ENCODE measurements around the gene KCNQ1. TPM values are rescaled to one million over a fixed set of nuclear protein-coding genes. Genes with fewer than 3 reads are reported as not detected.

KCNQ1 gene
- total RNA-seq, 2 donors from 2014 or later: 4.4 to 25.3 TPM

DNA sequence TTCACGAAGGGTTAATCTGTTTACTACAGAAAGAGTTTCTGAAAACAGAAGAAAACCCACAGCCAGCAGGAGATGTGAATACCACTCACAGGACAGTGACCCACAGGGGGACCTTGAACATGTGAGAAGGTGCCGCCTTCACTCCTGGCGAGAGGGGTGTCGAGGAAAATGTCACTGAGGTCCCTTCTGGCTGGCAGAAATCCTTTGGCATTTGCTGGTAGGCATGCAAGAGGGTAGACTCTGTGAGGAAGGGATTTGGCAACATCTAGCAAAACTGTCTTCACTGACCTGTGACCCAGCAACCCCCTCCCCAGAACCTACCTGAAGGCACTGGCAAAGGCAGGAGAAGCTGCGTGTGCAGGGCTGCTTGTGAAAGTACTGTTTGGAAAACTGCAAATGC is 8.6 kb downstream of the KCNQ1 start:
- no peaks in the 10 kb centered on the region for H3K9me3 ChIP-seq
- no peaks in the 10 kb centered on the region for H3K27me3 ChIP-seq (replicated peaks; ENCODE audit: insufficient read depth)
- H3K27ac ChIP-seq: no peak overlapping the region
- no peaks in the 10 kb centered on the region for H3K4me1 ChIP-seq (ENCODE audit: control insufficient read depth in 1 of 2, low read depth in 2 of 2)
- no peaks in the 10 kb centered on the region for H3K36me3 ChIP-seq
- no peak overlapping the region for H3K4me3 ChIP-seq
- no peak for ATAC-seq (ENCODE audit: insufficient number of reproducible peaks, low FRiP score, low read depth)
- TF ChIP-seq, protein P1, sequence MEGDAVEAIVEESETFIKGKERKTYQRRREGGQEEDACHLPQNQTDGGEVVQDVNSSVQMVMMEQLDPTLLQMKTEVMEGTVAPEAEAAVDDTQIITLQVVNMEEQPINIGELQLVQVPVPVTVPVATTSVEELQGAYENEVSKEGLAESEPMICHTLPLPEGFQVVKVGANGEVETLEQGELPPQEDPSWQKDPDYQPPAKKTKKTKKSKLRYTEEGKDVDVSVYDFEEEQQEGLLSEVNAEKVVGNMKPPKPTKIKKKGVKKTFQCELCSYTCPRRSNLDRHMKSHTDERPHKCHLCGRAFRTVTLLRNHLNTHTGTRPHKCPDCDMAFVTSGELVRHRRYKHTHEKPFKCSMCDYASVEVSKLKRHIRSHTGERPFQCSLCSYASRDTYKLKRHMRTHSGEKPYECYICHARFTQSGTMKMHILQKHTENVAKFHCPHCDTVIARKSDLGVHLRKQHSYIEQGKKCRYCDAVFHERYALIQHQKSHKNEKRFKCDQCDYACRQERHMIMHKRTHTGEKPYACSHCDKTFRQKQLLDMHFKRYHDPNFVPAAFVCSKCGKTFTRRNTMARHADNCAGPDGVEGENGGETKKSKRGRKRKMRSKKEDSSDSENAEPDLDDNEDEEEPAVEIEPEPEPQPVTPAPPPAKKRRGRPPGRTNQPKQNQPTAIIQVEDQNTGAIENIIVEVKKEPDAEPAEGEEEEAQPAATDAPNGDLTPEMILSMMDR (IDR thresholded peaks at IDR 0.05): no peak
- no peak for DNase-seq (ENCODE audit: low spot score)

DNA sequence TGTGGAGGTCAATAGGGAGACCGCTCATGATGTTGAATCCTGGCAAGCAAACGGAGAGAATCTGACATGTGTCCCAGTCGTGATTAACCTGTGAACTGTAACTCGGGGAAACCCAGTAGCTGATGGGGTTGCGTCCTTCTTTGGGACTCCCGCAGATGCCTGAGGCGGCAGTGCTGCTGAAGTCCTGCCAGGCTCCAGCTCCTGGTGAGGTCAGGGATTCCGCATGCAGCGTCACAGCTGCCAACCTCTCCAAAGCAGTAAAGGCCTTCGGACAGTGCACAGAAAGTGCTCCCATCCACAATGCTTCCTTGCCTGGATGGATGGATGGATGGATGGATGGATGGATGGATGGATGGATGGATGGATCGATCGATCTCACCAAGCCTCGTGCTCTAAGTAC is 13.5 kb downstream of the KCNQ1 start:
- Histone ChIP-seq H3K9me3 (no peaks in the 10 kb centered on the region), H3K27ac (no peak overlapping the region), H3K4me1 (ENCODE audit: control insufficient read depth in 1 of 2, low read depth in 2 of 2) (no peaks in the 10 kb centered on the region), H3K4me3 (no peak overlapping the region), H3K36me3 (no peaks in the 10 kb centered on the region), H3K27me3 (replicated peaks; ENCODE audit: insufficient read depth) (no peaks in the 10 kb centered on the region)
- DNase-seq (ENCODE audit: low spot score) (no peak), ATAC-seq (ENCODE audit: insufficient number of reproducible peaks, low FRiP score, low read depth) (no peak)
- TF ChIP-seq, protein P1 (IDR thresholded peaks at IDR 0.05): no peak

DNA sequence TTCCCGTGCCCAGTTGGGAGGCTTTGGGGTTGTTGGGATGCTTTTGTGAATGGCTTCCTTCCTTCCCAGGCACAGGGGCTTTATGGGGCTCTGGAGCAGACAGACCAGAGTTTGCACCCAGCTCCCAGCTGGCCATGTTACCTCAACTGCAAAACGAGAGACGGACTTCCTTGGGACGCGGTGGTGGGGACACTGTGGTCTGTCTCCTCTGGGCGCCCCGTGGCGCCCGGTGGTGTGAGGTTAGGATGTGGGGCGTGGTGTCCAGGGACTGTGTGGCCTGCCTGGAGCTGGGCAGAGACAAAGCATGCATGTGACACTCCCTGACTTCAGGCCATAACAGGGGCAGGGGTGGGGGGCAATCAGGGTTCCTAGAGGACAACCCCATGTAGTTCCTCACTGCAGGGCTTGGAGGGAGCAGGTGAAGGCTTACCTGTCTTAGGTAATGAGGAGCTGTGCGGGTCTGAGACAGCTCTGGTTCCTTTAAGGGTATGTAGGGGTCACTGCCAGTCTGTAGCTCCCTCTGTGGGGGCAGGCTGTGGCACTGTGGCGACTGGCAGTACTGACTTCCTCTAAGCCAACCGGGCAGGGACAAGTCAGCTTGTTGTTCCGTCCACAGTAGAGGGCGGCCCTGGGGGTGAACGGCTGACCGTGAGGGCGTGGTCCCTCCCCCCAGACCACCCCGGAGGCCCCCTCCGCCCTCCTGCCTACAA is 14.4 kb downstream of the KCNQ1 start:
- Histone ChIP-seq H3K36me3 (no peaks in the 10 kb centered on the region), H3K27me3 (replicated peaks; ENCODE audit: insufficient read depth) (no peaks in the 10 kb centered on the region), H3K4me3 (no peak overlapping the region), H3K27ac (no peak overlapping the region), H3K4me1 (ENCODE audit: control insufficient read depth in 1 of 2, low read depth in 2 of 2) (no peaks in the 10 kb centered on the region), H3K9me3 (no peaks in the 10 kb centered on the region)
- no peak for ATAC-seq (ENCODE audit: insufficient number of reproducible peaks, low FRiP score, low read depth)
- no peak for DNase-seq (ENCODE audit: low spot score)
- TF ChIP-seq, protein P1 (IDR thresholded peaks at IDR 0.05): no peak

DNA sequence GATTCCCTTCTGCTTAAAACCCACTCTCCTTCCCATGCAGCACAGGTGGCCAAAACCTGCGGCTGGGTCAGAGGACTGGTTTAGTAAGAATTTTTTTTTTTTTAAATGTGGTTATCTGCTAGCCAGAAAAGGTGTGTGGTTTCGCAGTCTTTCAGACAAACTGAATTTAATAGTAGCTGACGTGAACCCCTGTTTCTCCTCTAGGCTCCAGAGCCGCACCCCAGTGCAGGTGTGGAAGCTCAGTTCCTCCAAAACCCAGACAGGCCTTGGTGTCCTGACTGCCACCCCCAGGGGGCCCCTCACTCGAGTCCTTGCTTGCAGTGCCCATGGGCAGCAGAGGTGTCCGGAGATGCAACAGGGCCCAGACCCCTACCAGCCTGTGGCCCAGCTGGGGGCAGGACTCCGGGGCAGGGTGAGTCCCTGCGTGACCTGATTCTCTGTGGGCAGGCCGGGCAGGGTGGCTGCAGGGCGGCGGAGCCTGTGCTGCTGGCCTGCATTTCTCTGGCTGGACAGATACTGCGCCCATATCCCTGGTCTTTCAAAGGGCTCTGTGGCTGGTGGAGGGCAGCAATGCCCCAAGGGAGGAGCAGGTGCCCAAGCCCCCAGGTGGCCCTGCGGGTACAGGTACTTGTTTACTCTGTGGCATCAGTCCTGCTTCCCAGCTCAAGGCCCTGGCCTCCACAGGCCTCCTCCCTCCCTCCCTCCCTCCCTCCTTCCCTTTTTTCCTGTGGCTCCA is 15.2 kb downstream of the KCNQ1 start:
- H3K36me3 ChIP-seq: no peaks in the 10 kb centered on the region
- no peaks in the 10 kb centered on the region for H3K27me3 ChIP-seq (replicated peaks; ENCODE audit: insufficient read depth)
- H3K4me1 ChIP-seq (ENCODE audit: control insufficient read depth in 1 of 2, low read depth in 2 of 2): no peaks in the 10 kb centered on the region
- H3K4me3 ChIP-seq: no peak overlapping the region
- H3K27ac ChIP-seq: no peak overlapping the region
- no peak for ATAC-seq (ENCODE audit: insufficient number of reproducible peaks, low FRiP score, low read depth)
- no peaks in the 10 kb centered on the region for H3K9me3 ChIP-seq
- TF ChIP-seq, protein P1 (IDR thresholded peaks at IDR 0.05): no peak
- DNase-seq (ENCODE audit: low spot score): no peak

DNA sequence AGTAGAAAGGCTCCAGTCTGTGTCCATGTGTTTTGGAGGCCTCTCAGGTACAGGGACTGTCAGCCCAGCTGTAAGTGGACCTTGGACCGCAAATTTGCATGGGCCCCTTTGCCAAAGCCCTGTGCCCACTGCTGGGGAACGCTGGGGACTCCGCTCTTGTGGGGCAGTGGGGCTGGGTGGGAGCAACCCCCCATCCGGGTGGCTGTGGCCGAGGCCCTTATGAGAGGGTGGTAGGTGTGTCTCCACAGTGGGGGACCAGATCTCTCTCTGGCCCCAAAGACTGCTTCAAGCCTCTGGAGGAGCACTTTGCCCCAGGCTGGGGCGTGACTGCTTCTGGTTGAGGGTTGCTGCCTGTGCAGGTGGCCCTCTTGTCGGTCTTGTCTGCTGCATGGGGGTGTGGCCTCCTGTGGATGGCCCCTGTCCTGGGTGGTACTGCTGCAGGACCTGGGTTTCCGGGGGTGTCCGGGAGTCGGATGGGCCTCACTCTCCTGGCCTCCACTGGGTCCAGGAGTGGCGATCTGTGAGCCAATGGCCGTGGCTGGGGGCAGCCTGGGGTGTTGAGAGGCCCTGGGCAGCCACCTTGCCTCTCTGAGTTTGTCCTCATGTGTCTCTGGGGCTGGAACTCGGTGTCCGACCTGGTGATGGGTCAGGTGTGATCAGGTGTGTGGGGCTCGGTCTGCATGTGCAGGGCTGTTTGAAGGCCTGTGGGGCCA is 15.9 kb downstream of the KCNQ1 start:
- TF ChIP-seq, protein P1 (IDR thresholded peaks at IDR 0.05): no peak
- no peaks in the 10 kb centered on the region for H3K4me1 ChIP-seq (ENCODE audit: control insufficient read depth in 1 of 2, low read depth in 2 of 2)
- ATAC-seq (ENCODE audit: insufficient number of reproducible peaks, low FRiP score, low read depth) (no peak), DNase-seq (ENCODE audit: low spot score) (no peak)
- H3K4me3 ChIP-seq: no peak overlapping the region
- H3K36me3 ChIP-seq: no peaks in the 10 kb centered on the region
- no peaks in the 10 kb centered on the region for H3K27me3 ChIP-seq (replicated peaks; ENCODE audit: insufficient read depth)
- H3K9me3 ChIP-seq: no peaks in the 10 kb centered on the region
- H3K27ac ChIP-seq: no peak overlapping the region
